Measurements from ENCODE around the gene PRELP.

DNA sequence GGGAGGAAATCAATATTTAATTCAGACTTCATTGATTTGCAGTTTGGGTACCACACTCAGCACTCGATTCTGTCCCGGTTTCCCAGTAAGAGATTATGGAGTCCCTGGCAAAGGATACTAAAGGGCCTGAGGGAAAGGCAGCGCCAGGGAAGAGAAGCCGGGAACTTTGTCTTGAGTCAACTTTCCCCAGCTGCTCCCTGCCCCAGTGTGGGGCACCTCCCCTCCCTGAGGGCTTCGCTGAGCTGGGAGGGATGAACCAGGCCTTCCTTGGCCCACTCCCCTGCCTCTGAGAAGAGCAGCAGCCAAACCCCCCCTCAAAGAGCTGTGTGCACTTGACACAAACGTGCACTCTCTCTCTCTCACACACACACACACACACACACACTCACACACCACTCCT lies 51.0 kb downstream of the PRELP start:
- TF ChIP-seq, protein P1, sequence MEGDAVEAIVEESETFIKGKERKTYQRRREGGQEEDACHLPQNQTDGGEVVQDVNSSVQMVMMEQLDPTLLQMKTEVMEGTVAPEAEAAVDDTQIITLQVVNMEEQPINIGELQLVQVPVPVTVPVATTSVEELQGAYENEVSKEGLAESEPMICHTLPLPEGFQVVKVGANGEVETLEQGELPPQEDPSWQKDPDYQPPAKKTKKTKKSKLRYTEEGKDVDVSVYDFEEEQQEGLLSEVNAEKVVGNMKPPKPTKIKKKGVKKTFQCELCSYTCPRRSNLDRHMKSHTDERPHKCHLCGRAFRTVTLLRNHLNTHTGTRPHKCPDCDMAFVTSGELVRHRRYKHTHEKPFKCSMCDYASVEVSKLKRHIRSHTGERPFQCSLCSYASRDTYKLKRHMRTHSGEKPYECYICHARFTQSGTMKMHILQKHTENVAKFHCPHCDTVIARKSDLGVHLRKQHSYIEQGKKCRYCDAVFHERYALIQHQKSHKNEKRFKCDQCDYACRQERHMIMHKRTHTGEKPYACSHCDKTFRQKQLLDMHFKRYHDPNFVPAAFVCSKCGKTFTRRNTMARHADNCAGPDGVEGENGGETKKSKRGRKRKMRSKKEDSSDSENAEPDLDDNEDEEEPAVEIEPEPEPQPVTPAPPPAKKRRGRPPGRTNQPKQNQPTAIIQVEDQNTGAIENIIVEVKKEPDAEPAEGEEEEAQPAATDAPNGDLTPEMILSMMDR (IDR thresholded peaks at IDR 0.05), result no peak
- no peak for TF ChIP-seq ZFX (IDR thresholded peaks at IDR 0.05; ENCODE audit: borderline replicate concordance)
